ENCODE data around the gene HTT.

GRCh38 chr4:3074846-3075651 is 568 bp downstream of the HTT start:
- TF ChIP-seq, protein P1, sequence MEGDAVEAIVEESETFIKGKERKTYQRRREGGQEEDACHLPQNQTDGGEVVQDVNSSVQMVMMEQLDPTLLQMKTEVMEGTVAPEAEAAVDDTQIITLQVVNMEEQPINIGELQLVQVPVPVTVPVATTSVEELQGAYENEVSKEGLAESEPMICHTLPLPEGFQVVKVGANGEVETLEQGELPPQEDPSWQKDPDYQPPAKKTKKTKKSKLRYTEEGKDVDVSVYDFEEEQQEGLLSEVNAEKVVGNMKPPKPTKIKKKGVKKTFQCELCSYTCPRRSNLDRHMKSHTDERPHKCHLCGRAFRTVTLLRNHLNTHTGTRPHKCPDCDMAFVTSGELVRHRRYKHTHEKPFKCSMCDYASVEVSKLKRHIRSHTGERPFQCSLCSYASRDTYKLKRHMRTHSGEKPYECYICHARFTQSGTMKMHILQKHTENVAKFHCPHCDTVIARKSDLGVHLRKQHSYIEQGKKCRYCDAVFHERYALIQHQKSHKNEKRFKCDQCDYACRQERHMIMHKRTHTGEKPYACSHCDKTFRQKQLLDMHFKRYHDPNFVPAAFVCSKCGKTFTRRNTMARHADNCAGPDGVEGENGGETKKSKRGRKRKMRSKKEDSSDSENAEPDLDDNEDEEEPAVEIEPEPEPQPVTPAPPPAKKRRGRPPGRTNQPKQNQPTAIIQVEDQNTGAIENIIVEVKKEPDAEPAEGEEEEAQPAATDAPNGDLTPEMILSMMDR (IDR thresholded peaks at IDR 0.05) = no peak
- TF ChIP-seq POLR2AphosphoS5 (IDR thresholded peaks at IDR 0.05) (no peak), EP300 (IDR thresholded peaks at IDR 0.05) (no peak), POLR2A (IDR thresholded peaks at IDR 0.05) (peak in 1 of 2 donors; percentile 28)

All from suprapubic skin (tissue), 4 donors.